Thyroid gland (tissue), 4 donors: ENCODE data around the gene WDR86. TPM values are rescaled to one million over a fixed set of nuclear protein-coding genes. Genes with fewer than 3 reads are reported as not detected.

Experiments used
- DNase-seq, 2 donors: peaks; one replicate each; pipeline ENCODE4 v3.0.0-alpha.2; 2019
- H3K27ac ChIP-seq, 3 donors: fragments of 200-600 bp; sonication (generic); 1 replicate in 2 of 3; 2 replicates in 1 of 3; pipeline ENCODE4 v1.5.1; 2016 to 2019; ENCODE audit warnings: mild to moderate bottlenecking in 1 of 3, moderate library complexity in 1 of 3
- H3K27me3 ChIP-seq: fragments of 200-600 bp; sonication (generic); one replicate; pipeline ENCODE4 v1.5.1; 2019
- H3K36me3 ChIP-seq, 2 donors: fragments of 200-600 bp; sonication (generic); one replicate each; pipeline ENCODE4 v1.5.1; 2016 to 2019
- H3K4me1 ChIP-seq, 2 donors: fragments of 200-600 bp; sonication (generic); one replicate each; pipeline ENCODE4 v1.5.1; 2017 to 2019
- H3K4me3 ChIP-seq, 3 donors: fragments of 200-600 bp; sonication (generic); replicated peaks in 1 of 3; 1 replicate in 2 of 3; 2 replicates in 1 of 3; pipeline ENCODE4 v1.5.1; 2016; ENCODE audit warnings: mild to moderate bottlenecking in 1 of 3
- H3K9me3 ChIP-seq: fragments of 200-600 bp; sonication (generic); one replicate; pipeline ENCODE4 v1.5.1; 2017
- CTCF ChIP-seq, 6 experiments: fragments of 200-600 bp in 3 of 6; fragments of 450-650 bp in 3 of 6; sonication (generic) in 3 of 6; IDR thresholded peaks; one replicate each; pipeline ENCODE4 v1.5.1; 2016 to 2019; ENCODE audit warnings: antibody characterized with exemption in 6 of 6, mild to moderate bottlenecking in 2 of 6, inconsistent platforms in 1 of 6, moderate library complexity in 1 of 6
- POLR2A ChIP-seq, 2 donors: fragments of 450-650 bp; IDR thresholded peaks; one replicate each; pipeline ENCODE4 v1.6.1; 2017; ENCODE audit warnings: antibody characterized with exemption in 2 of 2, mild to moderate bottlenecking in 2 of 2, moderate library complexity in 1 of 2
- WGBS, 2 donors: methylation state at CpG; one replicate each; pipeline ENCODE4 v1.1.5; 2017; 5-methylcytosine and 5-hydroxymethylcytosine counted together
- intact Hi-C: fragments of 100-400 bp; cut with DNase I; formaldehyde crosslinking; loops from one replicate; pipeline ENCODE4 v1.15.1; 2023
- total RNA-seq, 4 donors: library from RNA; depleted of rRNA; stranded (reverse); fragments of >200 nt; gene quantifications; one replicate each; pipeline ENCODE4 v1.2.3, GENCODE V29; 2016

Gene WDR86
- total RNA-seq, 4 donors from 2014 or later = 99.5 to 203 (median 142) TPM

GRCh38 chr7:151380199-151381097 lies 29.4 kb downstream of the WDR86 start:
- peaks cover 27 to 28% of the 10 kb centered on the region in 2 donors for H3K36me3 ChIP-seq
- H3K27me3 ChIP-seq = no peaks in the 10 kb centered on the region
- no peaks in the 10 kb centered on the region for H3K9me3 ChIP-seq
- 87 to 89% methylated on average over 17 to 26 of the region's 32 CpGs for WGBS, 2 donors
- DNase-seq = no peak
- TF ChIP-seq CTCF (IDR thresholded peaks at IDR 0.05) = no peak
- TF ChIP-seq POLR2A (IDR thresholded peaks at IDR 0.05) = no peak
- H3K4me3 ChIP-seq = no peak overlapping the region
- peaks cover 0 to 10% of the 10 kb centered on the region in 2 donors for H3K4me1 ChIP-seq
- intact Hi-C loops = loop anchor here (10.0 kb wide), 1 partner anchor 384 kb away; no protein-coding TSS in a partner anchor
- H3K27ac ChIP-seq = no peak overlapping the region

- Histone ChIP-seq H3K27ac (no peak overlapping the region), H3K27me3 (no peaks in the 10 kb centered on the region), H3K9me3 (no peaks in the 10 kb centered on the region), H3K36me3 (peaks cover 27 to 30% of the 10 kb centered on the region in 2 donors), H3K4me3 (no peak overlapping the region), H3K4me1 (peaks cover 0 to 10% of the 10 kb centered on the region in 2 donors)
- no peak for DNase-seq
- WGBS, 2 donors = 94 to 95% methylated on average over 8 to 14 of the region's 25 CpGs
- intact Hi-C loops = loop anchor here (10.0 kb wide), 1 partner anchor 385 kb away; no protein-coding TSS in a partner anchor
- TF ChIP-seq CTCF (IDR thresholded peaks at IDR 0.05) (no peak), POLR2A (IDR thresholded peaks at IDR 0.05) (no peak)
These were observed 30.2 kb downstream of the WDR86 start for GRCh38 chr7:151379534-151380198.

- DNase-seq = no peak
- peaks cover 0 to 10% of the 10 kb centered on the region in 2 donors for H3K4me1 ChIP-seq
- H3K9me3 ChIP-seq = no peaks in the 10 kb centered on the region
- H3K27ac ChIP-seq = no peak overlapping the region
- H3K4me3 ChIP-seq = no peak overlapping the region
- 93 to 95% methylated on average over 6 of the region's 6 CpGs for WGBS, 2 donors
- H3K27me3 ChIP-seq = no peaks in the 10 kb centered on the region
- TF ChIP-seq CTCF (IDR thresholded peaks at IDR 0.05) = no peak
- TF ChIP-seq POLR2A (IDR thresholded peaks at IDR 0.05) = no peak
- peaks cover 27 to 33% of the 10 kb centered on the region in 2 donors for H3K36me3 ChIP-seq
- intact Hi-C loops = no loop called here
These were observed 30.7 kb downstream of the WDR86 start for GRCh38 chr7:151379193-151379520.

- TF ChIP-seq CTCF (IDR thresholded peaks at IDR 0.05) (no peak), POLR2A (IDR thresholded peaks at IDR 0.05) (no peak)
- Histone ChIP-seq H3K4me3 (no peak overlapping the region), H3K36me3 (peaks cover 27 to 34% of the 10 kb centered on the region in 2 donors), H3K9me3 (no peaks in the 10 kb centered on the region), H3K4me1 (peaks cover 0 to 10% of the 10 kb centered on the region in 2 donors), H3K27me3 (no peaks in the 10 kb centered on the region), H3K27ac (no peak overlapping the region)
- intact Hi-C loops = no loop called here
- DNase-seq = no peak
- WGBS, 2 donors = 85 to 88% methylated on average over 17 of the region's 17 CpGs
These were observed 31.2 kb downstream of the WDR86 start for GRCh38 chr7:151378496-151379192.
